ENCODE measurements around the gene KRTAP5-2. TPM values are rescaled to one million over a fixed set of nuclear protein-coding genes. Genes with fewer than 3 reads are reported as not detected.
"Not testable (repeated sequence)": the region's sequence is repeated elsewhere in the genome, so short reads cannot be mapped to it uniquely, and the experiment has no call there.

The KRTAP5-2 gene
- total and polyA plus RNA-seq, 11 donors: not detected

- Histone ChIP-seq H3K36me3 (no peaks in the 10 kb centered on the region), H3K4me1 (peaks cover 0 to 10% (median 0%) of the 10 kb centered on the region in 12 donors), H3K27me3 (peaks cover 0 to 27% (median 5%) of the 10 kb centered on the region in 9 donors), H3K9me3 (no peaks in the 10 kb centered on the region), H3K27ac (no peak overlapping the region), H3K4me3 (no peak overlapping the region)
- no peak for DNase-seq
- ATAC-seq: peak in 1 of 4 donors; percentile 10
- WGBS, 4 donors: 91 to 95% (median 93%) methylated on average over 11 of the region's 11 CpGs
- no peak for TF ChIP-seq POLR2A (IDR thresholded peaks at IDR 0.05)
- TF ChIP-seq, protein P1, sequence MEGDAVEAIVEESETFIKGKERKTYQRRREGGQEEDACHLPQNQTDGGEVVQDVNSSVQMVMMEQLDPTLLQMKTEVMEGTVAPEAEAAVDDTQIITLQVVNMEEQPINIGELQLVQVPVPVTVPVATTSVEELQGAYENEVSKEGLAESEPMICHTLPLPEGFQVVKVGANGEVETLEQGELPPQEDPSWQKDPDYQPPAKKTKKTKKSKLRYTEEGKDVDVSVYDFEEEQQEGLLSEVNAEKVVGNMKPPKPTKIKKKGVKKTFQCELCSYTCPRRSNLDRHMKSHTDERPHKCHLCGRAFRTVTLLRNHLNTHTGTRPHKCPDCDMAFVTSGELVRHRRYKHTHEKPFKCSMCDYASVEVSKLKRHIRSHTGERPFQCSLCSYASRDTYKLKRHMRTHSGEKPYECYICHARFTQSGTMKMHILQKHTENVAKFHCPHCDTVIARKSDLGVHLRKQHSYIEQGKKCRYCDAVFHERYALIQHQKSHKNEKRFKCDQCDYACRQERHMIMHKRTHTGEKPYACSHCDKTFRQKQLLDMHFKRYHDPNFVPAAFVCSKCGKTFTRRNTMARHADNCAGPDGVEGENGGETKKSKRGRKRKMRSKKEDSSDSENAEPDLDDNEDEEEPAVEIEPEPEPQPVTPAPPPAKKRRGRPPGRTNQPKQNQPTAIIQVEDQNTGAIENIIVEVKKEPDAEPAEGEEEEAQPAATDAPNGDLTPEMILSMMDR (IDR thresholded peaks at IDR 0.05): no peak
- intact Hi-C loops (cut with DNase I): no loop called here
Observed at GRCh38 chr11:1604181-1604580, 6.1 kb upstream of the KRTAP5-2 start.

DNA sequence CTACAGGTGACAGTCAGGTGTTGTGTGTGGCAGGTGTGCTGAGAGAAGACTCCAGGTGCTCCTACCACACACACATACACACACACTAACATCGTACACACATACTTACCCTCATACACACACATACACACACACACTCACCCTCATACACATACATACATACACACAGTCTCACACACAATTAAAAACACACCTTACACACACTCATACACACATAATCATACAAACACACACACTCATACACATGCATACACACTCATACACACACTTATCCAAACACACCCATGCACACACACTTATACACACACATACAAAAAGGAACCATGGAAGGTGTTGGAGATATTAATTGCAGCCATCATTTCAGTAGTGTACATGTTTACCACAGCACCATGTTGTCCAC is 5.5 kb upstream of the KRTAP5-2 start:
- TF ChIP-seq, protein P1 (IDR thresholded peaks at IDR 0.05): no peak
- H3K27me3 ChIP-seq: peaks cover 0 to 27% (median 5%) of the 10 kb centered on the region in 9 donors
- no peak overlapping the region for H3K27ac ChIP-seq
- H3K36me3 ChIP-seq: no peaks in the 10 kb centered on the region
- H3K4me1 ChIP-seq: peaks cover 0 to 9% (median 0%) of the 10 kb centered on the region in 12 donors
- no peaks in the 10 kb centered on the region for H3K9me3 ChIP-seq
- intact Hi-C loops (cut with DNase I): no loop called here
- no peak for ATAC-seq
- DNase-seq: no peak
- WGBS, 4 donors: 78 to 87% (median 84%) methylated on average over 1 of the region's 1 CpG
- H3K4me3 ChIP-seq: no peak overlapping the region

GRCh38 chr11:1601663-1602062 is 3.6 kb upstream of the KRTAP5-2 start:
- DNase-seq; H3K36me3 ChIP-seq; H3K4me3 ChIP-seq; H3K27ac ChIP-seq; ATAC-seq; H3K4me1 ChIP-seq; H3K9me3 ChIP-seq; intact Hi-C loops (cut with DNase I): not testable (repeated sequence)
- 56 to 87% (median 74%) methylated on average over 3 of the region's 3 CpGs for WGBS, 4 donors
- peaks cover 0 to 21% (median 5%) of the 10 kb centered on the region in 9 donors for H3K27me3 ChIP-seq

DNA sequence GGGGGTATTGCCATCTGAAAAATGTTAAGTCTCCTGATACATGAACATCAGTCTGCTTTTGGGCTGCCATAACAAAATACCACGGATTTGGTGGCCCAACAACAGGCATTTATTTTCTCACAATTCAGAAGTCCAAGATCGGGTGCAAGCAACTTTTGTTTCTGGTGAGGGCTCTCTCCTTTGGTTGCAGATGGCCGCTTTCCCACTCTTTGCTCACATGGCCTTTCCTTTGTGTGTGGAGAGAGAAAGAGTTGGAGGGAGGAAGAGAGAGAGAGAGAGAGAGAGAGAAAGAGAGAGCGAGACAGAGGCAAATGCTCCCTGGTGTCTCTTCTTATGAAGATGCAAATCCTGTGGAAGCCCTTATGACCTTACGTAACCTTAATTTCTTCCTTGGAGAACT is 2.5 kb upstream of the KRTAP5-2 start:
- no peak for TF ChIP-seq POLR2A (IDR thresholded peaks at IDR 0.05)
- TF ChIP-seq, protein P1 (IDR thresholded peaks at IDR 0.05): no peak
- Histone ChIP-seq H3K27me3 (peaks cover 0 to 20% (median 5%) of the 10 kb centered on the region in 9 donors), H3K4me1 (peaks cover 0 to 5% (median 0%) of the 10 kb centered on the region in 12 donors), H3K36me3 (no peaks in the 10 kb centered on the region), H3K27ac (no peak overlapping the region), H3K9me3 (no peaks in the 10 kb centered on the region), H3K4me3 (no peak overlapping the region)
- DNase-seq (no peak), ATAC-seq (no peak)
- WGBS, 4 donors: 76 to 82% (median 80%) methylated on average over 5 of the region's 5 CpGs
- intact Hi-C loops (cut with DNase I): no loop called here

DNA sequence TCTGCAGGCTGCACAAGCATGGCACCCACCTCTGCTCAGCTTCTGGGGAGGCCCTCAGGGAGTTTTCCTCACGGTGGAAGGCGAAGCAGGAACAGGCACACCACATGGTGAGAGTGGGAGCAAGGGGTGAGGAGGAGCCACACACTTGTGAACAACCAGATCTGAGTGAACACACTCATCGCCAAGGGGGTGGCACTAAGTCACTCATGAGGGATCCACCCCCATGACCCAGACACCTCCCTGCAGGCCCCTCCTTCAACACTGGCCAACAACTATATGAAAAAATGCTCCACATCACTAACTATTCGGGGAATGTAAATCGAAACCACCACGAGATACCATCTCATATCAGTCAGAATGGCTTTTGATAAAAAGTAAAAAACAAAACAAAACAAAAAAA is 722 bp upstream of the KRTAP5-2 start:
- no peak overlapping the region for H3K4me3 ChIP-seq
- peaks cover 0 to 10% (median 0%) of the 10 kb centered on the region in 12 donors for H3K4me1 ChIP-seq
- DNase-seq: no peak
- TF ChIP-seq, protein P1 (IDR thresholded peaks at IDR 0.05): no peak
- TF ChIP-seq POLR2A (IDR thresholded peaks at IDR 0.05): no peak
- H3K27ac ChIP-seq: no peak overlapping the region
- no peaks in the 10 kb centered on the region for H3K9me3 ChIP-seq
- intact Hi-C loops (cut with DNase I): no loop called here
- no peaks in the 10 kb centered on the region for H3K36me3 ChIP-seq
- ATAC-seq: no peak
- WGBS, 4 donors: 46 to 80% (median 68%) methylated on average over 5 to 6 of the region's 6 CpGs
- peaks cover 0 to 8% (median under 1%) of the 10 kb centered on the region in 9 donors for H3K27me3 ChIP-seq

DNA sequence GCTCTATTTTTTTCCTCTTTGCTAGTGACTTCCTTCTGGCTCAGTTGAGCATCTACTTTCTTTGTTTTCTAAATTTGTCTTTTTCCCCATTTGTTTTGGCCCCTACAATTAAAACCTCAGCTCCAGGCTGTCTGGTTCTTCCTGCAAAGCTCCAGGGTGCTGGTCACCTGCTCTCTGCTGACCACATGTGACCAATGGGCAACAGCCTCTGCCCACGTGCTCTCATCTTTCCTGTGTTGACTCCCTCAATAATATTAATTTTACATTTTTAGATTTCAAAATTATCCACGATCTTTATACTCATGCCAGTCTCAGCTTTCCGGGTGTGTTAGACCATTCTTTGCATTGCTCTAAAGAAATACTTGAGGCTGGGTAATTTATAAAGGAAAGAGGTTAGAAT is 312 bp upstream of the KRTAP5-2 start:
- ATAC-seq; H3K27ac ChIP-seq; DNase-seq; H3K4me3 ChIP-seq; H3K4me1 ChIP-seq; H3K9me3 ChIP-seq; H3K27me3 ChIP-seq; intact Hi-C loops (cut with DNase I); H3K36me3 ChIP-seq: not testable (repeated sequence)
- WGBS, 4 donors: 85 to 88% (median 87%) methylated on average over 3 of the region's 3 CpGs

All from heart left ventricle (tissue), 16 donors.